Chondrocyte (in vitro differentiated cells): ENCODE measurements around the gene PKIB. TPM values are rescaled to one million over a fixed set of nuclear protein-coding genes. Genes with fewer than 3 reads are reported as not detected.

Source experiments
- DNase-seq: peaks from one replicate; pipeline ENCODE4 v3.0.0; 2021; ENCODE audit warnings: mixed read lengths, low spot score
- H3K27ac Mint-ChIP-seq: one replicate; pipeline ENCODE4 v1.8.0; 2021; ENCODE audit warnings: mild to moderate bottlenecking, moderate library complexity, mixed read lengths; ENCODE audit not compliant: unreplicated experiment
- H3K27me3 Mint-ChIP-seq: 2 replicates; pipeline ENCODE4 v1.8.0; 2021; ENCODE audit warnings: low read depth, mixed read lengths
- H3K36me3 Mint-ChIP-seq: 2 replicates; pipeline ENCODE4 v1.8.0; 2021; ENCODE audit warnings: low read depth, mixed read lengths
- H3K4me1 Mint-ChIP-seq: 2 replicates; pipeline ENCODE4 v1.8.0; 2021; ENCODE audit warnings: low read depth, mild to moderate bottlenecking, mixed read lengths
- H3K4me3 Mint-ChIP-seq: one replicate; pipeline ENCODE4 v1.8.0; 2021; ENCODE audit warnings: mild to moderate bottlenecking, moderate library complexity, mixed read lengths; ENCODE audit not compliant: unreplicated experiment
- H3K9me3 Mint-ChIP-seq: 2 replicates; pipeline ENCODE4 v1.8.0; 2021; ENCODE audit warnings: low read depth, mixed read lengths
- CTCF ChIP-seq: fragments of 200-600 bp; sonication (generic); IDR thresholded peaks from 2 replicates; pipeline ENCODE4 v1.5.0; 2021; ENCODE audit warnings: antibody characterized with exemption, mild to moderate bottlenecking, moderate library complexity
- total RNA-seq: library from RNA; stranded (reverse); gene quantifications from 3 replicates; pipeline ENCODE4 v1.2.1, GENCODE V29; 2021

PKIB gene
- total RNA-seq, 1 donor from 2014 or later = 44.3 TPM

- TF ChIP-seq CTCF = no peak
- H3K27me3 Mint-ChIP-seq = peaks cover 8% of the 10 kb centered on the region
- no peak overlapping the region for H3K27ac Mint-ChIP-seq
- no peak for DNase-seq
- H3K4me3 Mint-ChIP-seq = no peak overlapping the region
- H3K4me1 Mint-ChIP-seq = no peaks in the 10 kb centered on the region
- no peaks in the 10 kb centered on the region for H3K9me3 Mint-ChIP-seq
- H3K36me3 Mint-ChIP-seq = no peaks in the 10 kb centered on the region
These were observed 143.5 kb downstream of the PKIB start for GRCh38 chr6:122753688-122754056.

- Mint-ChIP-seq H3K36me3 (no peaks in the 10 kb centered on the region), H3K4me1 (no peaks in the 10 kb centered on the region), H3K27ac (no peak overlapping the region), H3K27me3 (peaks cover 8% of the 10 kb centered on the region), H3K4me3 (no peak overlapping the region), H3K9me3 (no peaks in the 10 kb centered on the region)
- no peak for DNase-seq
- no peak for TF ChIP-seq CTCF
These were observed 144.1 kb downstream of the PKIB start for GRCh38 chr6:122754191-122754731.

- TF ChIP-seq CTCF = no peak
- peaks cover 8% of the 10 kb centered on the region for H3K27me3 Mint-ChIP-seq
- DNase-seq = no peak
- H3K4me3 Mint-ChIP-seq = no peak overlapping the region
- H3K36me3 Mint-ChIP-seq = no peaks in the 10 kb centered on the region
- H3K27ac Mint-ChIP-seq = no peak overlapping the region
- no peaks in the 10 kb centered on the region for H3K4me1 Mint-ChIP-seq
- H3K9me3 Mint-ChIP-seq = no peaks in the 10 kb centered on the region
These were observed 145.7 kb downstream of the PKIB start for GRCh38 chr6:122755901-122756300.

- no peaks in the 10 kb centered on the region for H3K4me1 Mint-ChIP-seq
- TF ChIP-seq CTCF = no peak
These were observed 148.7 kb downstream of the PKIB start for GRCh38 chr6:122758927-122759334.

GRCh38 chr6:122760330-122760729 lies 150.1 kb downstream of the PKIB start:
- no peak overlapping the region for H3K27ac Mint-ChIP-seq
- H3K27me3 Mint-ChIP-seq = peaks cover 4% of the 10 kb centered on the region
- TF ChIP-seq CTCF = no peak

More at GRCh38 chr6:122758927-122759334, 148.7 kb downstream of the PKIB start:
- no peak overlapping the region for H3K4me3 Mint-ChIP-seq
- H3K36me3 Mint-ChIP-seq = no peaks in the 10 kb centered on the region
- H3K27me3 Mint-ChIP-seq = peaks cover 8% of the 10 kb centered on the region
- DNase-seq = no peak
- H3K27ac Mint-ChIP-seq = no peak overlapping the region
- peaks cover 6% of the 10 kb centered on the region for H3K9me3 Mint-ChIP-seq

More at GRCh38 chr6:122760330-122760729, 150.1 kb downstream of the PKIB start:
- Mint-ChIP-seq H3K36me3 (no peaks in the 10 kb centered on the region), H3K9me3 (peaks cover 7% of the 10 kb centered on the region), H3K4me1 (no peaks in the 10 kb centered on the region), H3K4me3 (no peak overlapping the region)
- no peak for DNase-seq
